NK-92 (cell line): ENCODE results near the gene NTRK3.

Experiments used
- DNase-seq: peaks from one replicate; lab custom pipeline; 2025; ENCODE audit not compliant: unreplicated experiment; lab: John Stamatoyannopoulos, UW

The NTRK3 gene

DNA sequence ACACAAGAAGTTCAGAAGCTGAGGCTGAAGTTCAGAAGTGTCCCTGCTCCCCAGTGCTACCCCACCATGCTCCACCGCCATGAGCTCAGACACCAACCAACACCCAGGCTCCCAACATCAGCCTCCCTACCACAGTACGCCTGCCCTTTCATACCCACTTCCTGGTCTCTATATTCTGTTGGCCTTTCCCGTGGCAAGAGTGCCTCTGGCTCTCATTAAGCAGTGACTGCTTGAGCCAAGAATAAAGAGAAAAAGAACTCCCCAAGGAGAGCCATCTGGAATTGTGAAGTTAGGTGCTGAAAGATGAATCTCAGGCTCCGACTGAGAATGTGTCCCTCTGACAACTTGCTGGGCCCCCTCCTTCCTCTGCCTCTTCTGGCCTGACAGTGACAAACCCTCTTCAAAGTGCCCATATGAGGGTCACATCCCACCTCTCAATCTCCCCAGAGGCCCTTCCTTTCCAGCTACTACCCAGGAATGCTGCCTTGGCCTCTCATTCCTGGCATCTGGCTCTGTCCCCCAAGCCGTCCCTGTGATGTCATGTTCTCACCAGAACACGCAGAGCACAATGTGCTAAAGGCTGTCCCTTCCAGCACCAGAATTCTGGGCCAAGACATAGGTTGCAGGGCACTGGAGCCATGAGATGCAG is 306.8 kb downstream of the NTRK3 start:
- no peak for DNase-seq

DNA sequence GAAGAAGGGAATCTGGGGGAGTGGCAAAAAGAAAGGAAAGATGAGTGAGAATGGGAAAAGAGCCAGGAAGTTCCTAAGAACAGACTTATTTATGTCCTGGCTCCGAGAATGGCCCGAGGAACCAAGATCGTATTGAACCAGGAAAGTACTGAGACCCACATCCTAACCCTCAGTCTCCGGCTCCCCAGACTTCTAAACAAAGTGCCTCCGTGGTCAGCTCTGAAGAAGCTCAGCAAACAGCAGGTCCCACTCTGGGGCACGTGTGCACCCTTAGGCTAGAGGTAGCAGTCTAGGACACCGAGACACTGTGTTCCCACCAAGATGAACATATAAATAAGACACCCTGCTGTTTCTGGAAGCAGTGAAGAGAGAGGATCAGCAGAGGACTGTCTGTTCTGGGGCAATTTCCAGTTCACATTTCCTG is 307.4 kb downstream of the NTRK3 start:
- DNase-seq, result no peak

DNA sequence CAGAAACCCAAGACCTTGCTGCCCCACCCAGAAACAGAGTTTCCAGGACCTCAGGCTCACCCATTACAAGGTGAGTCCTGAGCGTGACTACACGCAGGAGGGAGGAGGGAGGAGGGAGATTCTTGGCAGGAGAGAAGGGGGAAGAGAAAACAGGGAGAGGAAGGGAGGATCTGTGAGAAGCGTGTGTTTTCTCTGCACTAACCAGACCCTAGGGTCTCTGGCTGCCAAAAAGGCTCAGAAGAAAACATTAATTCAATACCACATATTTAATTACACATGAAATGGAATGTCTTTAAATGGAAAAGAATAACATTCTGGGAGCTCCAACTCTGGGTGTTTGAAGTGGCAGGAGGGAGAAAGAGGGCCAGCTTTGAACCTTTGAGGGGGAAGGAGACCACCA is 309.0 kb downstream of the NTRK3 start:
- no peak for DNase-seq

DNA sequence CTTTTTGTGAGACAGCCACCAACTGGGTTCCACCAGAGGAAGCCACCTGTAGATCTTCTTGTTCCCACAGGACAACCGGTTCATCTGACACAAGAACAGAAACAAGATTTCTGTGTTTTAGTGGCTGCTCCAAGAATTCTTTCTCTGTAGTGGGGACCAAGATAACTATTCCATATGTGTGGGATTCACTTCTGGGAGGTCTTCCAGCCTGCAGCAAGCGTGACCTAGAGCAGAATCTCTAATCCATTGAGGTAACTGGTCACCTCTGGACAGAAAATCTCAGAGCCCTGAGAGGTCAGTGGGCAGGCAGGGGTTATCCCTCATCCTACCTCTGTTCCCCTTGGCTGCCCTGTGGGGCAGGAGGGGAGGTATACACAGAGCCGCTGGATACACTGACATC is 311.3 kb downstream of the NTRK3 start:
- DNase-seq, result no peak

DNA sequence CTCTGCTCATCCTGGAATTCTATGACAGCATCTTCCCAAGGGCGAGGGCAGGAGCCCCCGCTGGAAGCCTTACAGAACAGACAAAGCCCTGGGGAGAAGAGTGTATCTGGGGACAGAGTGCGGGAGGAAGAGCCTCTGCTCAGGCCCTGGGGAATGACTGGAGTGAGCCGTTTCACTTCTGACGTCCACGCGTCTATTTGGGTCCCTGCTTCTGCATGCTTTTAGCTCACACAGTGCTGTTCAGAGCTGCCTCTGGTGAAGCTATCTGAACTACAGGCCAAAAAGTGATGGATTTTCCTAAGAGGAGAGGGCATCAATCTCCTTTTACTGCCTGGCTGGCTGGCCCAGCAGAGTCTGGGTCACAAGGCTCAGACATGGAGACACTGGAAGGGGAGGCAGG is 311.8 kb downstream of the NTRK3 start:
- DNase-seq, result no peak

DNA sequence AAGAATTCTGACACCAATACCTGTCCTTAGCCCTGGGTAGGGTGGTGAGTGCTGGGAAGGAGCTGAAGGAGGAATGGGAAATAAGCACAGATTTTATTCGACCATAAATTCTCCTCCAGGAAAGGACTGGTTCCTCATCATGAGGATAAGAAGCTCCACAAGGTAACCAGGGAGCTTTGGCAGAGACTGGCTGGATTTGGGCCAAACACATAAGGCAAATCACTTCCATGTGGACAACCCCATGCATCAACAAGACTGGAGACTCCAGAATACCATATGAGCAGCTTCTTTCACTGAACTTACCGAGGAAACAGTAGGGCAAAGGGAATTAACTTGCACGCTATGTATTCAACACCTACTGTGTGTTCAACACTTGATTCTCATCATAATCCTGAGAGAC is 312.5 kb downstream of the NTRK3 start:
- no peak for DNase-seq

DNA sequence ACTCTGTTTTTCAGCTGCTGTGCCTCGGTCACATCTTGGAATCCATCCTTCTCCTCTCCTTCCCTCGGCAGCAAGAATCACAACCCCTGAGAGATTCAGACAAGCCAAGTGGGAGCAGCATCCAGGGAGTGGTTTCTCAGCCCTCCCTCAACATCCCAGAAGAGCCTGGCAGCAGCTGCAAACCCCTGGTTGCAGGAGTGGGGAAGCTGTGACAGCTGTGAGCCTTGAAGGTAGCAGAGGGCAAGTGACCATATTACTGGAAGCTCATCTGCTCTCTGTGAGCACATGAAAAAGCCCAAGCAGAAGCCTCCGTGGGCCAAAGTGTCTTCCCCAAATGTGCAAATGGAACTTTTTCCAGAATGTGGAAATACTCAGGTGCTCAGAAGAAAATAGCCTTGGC is 312.9 kb downstream of the NTRK3 start:
- DNase-seq, result no peak

DNA sequence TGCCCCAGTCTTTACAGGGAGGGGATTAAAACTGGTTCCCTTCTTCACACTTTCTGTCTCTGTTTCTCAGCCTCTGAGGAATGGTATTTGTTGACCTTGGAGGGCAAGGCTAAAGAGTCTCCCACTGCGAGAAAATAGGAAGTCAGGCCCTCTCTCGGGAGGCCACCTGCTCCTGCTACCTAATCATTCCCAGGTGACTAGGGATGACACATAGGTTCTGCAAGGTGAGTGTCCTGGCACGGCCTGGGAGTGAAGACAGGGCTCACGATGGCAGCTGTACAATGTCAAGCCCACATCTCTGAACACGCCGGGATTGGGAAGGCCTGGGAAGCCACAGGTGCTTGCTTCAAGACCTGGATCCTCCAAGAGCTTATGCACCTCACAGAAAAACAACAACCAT is 314.2 kb downstream of the NTRK3 start:
- no peak for DNase-seq

DNA sequence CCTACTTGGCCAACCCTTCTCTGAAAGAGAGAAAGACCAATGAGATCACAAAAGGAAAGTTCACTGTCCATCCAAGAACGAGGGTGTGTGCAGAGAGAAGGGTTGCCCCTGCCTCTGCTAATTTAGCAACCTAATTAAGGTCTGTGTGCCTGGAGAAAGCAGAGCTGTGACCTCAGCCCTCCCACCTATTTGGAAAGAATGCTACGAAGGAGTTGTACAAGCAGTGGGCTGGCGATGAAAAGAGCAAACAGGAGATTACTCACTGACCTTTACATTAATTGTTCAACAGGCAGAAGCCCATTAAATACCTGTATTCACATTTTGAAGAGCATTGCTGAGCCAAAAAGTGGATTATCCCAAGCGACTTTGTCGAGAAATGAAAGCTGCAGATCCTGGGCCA is 314.9 kb downstream of the NTRK3 start:
- no peak for DNase-seq

DNA sequence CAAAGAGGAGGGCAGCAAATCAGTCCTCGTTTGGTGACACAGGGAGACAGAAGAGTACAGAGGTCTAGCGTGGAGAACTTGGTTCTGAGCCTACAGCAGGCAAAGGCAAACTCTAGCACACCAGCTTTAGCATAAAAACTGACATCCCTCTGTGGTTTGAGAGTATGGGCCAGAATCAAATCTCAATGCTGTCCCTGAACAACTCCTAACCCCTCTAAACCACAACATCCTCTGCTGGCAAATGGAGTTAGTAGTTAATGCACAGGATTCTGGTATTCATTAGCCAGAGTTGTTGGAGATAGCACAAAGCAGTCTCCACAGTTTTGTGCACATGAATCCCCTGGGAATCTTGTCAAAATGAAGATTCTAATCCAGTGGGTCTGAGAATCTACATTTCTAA is 315.8 kb downstream of the NTRK3 start:
- no peak for DNase-seq

DNA sequence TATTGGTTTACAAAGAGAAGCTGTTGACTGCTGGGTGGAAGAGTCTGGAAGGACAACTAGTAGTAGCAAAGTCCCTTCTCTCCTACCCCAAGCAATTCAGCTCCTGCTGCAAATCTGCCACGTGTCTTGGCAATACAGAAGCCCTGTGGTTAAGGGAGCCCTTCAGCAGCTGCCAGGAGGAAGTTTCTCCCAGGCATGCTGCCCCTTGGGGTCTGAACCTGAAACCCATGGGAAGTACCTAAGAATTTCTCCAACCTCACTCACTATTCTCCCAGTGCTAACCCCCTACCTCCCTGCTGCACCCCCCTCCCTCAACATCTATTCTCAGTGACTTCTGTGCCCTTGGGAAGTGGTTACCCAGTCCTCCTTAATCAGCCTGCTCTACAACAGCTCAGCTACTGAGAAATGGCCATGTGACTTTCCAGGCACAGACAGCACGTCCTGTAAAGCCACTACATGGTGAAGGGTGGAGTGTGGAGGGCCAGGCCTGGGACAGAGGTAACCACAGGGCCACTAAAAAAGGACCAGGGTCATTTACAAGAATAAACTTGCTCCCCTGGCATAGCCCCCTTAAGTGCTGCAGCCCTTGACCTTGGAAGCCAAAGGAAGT is 316.6 kb downstream of the NTRK3 start:
- DNase-seq, result no peak

DNA sequence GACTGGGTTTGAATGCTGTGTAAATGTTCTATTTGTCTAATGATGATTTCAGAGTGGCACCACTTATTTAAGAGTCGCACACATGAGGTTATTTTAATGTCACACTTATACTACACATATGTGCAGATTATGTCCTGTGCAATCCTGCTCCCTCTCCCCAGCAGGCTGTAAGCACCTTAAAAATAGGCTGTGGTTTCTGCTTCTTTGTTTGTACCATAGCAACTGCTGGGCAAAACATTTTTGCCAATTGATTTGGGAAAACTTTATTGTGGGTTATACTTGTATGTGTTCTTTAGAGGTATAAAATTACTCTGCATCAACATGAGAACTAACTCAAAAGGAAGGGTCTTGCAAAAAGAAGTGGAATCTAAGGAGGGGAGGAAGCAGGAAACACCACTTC is 318.5 kb downstream of the NTRK3 start:
- no peak for DNase-seq

DNA sequence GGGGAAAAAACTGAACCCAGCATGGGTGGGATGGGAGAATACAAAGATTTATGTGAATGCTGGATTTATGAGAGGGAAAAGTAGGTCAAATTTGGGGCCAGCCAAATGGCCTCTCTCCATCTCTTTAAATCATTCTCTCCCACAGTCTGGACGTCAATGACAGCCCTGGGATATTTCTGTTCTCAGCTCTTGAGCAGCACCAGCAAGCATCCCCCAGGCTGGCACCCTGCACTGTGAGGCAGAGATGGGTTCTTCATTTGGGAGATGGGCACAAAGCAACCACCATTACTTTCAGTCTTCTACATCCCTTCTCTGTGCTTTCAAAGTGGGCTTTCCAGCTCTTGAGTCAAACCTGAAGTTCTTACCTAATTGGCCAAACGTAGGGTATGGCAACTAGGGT is 321.0 kb downstream of the NTRK3 start:
- no peak for DNase-seq

DNA sequence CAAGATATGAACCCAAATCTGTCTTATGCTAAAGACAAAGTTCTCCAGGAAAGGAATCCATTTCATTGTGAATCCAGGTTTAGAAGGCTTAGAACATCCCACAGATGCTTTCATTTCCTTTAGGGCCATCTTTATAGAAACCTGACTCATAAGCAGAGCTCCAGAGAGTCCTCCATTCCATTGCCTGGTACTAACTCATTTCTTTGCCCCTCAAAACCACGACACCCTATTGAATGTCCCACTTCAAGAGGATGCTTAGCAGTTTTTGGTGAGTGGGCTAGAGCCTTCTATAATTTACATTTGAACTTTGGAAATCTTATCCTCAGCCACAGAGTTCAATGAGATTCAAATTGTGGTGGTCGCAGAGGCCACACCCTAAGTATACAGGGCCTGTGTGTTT is 325.0 kb downstream of the NTRK3 start:
- DNase-seq, result no peak

DNA sequence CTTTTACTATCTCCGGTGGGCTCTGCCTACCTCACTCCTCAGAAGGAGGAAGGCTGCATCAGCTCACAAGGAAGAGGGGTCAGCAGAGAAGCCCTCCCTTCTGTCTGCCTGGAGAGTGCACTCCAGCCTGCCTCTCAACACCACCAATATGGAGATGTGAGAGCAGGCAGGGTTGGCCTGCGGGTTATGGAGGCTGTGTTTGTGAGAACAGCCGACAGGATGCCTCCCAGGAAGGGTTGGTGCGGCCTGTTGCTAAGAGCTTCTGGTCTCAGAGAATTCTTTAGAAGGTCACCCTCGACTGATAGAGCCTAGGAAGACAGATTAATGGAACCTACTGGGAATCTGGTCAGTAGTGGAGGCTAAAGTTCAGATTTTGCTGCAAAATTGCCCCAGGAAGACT is 326.1 kb downstream of the NTRK3 start:
- DNase-seq, result no peak

DNA sequence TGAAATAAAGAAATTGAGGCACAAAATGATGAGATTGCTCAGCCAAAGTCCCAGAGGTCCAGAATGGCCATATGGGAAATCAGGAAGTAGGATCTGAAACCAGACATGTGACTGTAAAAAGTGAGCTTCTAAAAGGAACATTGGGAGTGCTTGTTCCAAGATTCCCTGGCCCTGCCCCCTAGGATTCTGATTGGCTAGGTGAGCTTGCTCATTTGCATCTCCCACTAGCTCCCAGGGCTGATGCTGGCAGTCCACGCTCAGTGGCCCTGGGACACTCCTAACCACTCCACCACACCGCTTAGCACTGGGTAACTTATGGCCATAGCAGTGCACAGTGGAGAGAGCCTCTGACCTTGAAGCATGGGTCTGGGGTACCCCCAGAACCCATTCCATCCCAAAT is 326.7 kb downstream of the NTRK3 start:
- DNase-seq, result no peak

DNA sequence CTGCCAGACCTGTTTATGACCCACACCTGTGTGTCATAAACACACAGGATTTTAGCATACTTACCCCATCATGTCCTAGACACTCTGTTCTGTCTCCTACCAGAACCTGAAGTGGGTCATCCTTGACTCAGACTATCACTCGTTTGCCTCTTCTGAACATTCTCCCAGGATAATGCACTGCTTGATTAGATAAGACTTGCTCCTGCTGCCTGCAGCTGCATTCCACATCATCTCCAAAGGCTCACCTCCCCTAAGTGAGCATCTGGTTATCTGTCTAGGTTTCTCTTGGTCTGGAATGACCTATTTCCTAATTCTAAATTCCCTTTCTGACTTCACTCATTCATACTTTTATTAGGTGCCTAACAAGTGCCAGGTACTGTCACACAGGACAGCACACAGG is 332.1 kb downstream of the NTRK3 start:
- DNase-seq, result no peak

DNA sequence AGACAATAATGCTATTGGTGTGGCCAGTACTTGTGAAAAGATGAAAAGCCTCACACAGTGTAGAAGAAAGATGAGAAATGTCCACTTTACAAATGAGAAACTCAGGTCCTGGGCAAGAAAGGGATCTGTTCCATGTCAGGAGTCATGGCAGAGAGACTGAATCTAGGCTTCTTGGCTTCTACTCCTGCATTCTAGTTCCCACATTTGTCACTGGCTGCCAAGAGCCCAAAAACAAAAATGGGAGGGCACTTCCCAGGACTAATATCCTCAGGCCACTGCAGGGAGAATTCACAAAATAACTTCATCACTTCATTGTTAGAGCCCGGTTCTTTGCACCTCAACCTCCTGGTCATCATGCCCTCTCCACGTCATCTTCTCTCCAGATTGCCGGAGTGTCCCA is 337.5 kb downstream of the NTRK3 start:
- DNase-seq, result no peak

DNA sequence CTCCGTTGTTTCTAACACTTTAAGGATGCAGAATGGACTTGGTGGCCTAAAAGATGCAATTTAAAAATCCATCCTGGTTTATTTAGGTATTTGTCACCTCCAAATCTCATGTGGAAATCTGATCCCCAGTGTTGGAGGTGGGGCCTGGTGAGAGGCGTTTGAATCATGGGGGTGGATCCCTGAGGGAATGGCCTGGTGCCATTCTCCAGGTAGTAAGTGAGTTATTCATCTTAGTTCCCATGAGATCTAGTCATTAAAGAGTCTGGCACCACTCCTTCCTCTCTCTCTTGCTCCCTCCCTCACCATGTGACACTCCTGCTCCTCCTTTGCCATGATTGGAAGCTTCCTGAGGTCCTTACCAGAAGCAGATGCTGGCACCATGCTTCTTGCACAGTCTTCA is 339.1 kb downstream of the NTRK3 start:
- no peak for DNase-seq

DNA sequence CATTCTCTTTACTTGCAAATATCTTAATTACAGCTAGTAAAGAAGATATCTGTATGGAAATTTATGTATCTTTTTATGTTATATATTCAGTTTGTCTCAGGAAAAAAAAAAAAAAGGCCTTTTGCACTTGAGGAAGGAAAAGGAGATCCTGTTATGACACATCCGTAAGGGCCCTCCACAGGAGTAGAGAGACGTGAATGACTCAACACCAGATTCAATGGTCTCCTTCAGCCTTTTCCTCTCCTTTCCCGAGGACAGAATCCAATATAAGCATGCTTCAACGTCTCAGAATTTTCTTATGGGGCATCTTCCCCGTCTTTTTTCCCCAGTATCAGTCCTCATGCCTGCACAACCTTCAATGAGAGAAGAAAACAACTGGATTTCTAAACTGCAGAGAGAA is 340.3 kb downstream of the NTRK3 start:
- DNase-seq, result no peak

DNA sequence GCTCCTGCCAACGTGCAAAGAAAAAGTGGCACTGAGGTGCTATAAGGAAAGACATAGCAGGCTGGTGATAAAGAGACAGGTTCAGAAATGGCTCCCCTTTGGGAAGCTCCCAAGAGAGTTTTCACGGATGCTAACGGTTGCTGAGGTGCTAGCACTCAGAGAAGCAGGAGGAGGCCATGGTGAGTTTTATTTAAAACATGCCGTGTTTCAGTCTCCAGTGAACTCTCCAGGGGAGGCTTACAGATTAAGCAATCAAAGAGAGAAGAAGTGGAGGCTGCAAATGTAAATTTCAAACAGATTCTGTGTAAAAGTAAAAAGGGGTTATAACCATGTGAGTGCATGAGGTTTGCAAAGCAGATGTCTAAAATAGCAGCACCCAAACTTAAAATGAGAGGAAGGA is 346.2 kb downstream of the NTRK3 start:
- no peak for DNase-seq

DNA sequence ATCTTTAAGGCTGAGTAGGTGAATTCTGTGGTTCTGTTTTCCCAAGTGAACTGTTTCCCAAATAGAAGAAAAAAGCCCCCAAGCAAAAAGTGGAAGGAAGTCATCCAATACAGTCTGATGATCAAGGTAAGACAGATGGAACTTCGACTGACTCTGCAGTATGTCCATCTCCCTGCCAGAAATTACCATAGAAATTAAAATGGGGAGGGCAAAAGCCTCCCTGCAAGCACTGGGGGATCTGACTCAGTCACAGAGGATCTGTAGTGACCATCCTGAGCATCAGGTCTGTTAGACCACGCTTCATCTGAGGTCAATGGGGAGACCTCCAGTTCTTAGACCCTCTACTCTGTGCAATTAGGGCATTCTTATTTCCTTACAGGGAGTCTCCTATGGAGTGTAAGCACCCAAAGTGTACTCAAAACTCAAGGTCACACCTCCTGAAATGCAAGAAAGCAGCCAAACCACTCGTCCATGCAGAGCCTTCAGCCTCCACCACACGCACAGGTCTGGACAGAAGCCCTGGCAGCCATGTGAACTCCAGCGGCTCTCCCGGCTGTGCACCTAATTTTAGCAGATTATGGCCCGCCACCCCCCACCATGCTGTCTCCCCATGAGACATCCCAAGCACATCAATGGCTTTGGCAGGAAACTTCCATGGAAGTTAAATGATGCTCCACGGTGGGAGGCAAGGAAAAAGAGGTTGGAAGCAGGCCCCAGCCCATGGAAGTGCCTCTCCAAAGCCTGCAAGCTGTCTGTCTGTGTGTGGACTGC is 348.7 kb downstream of the NTRK3 start:
- no peak for DNase-seq

DNA sequence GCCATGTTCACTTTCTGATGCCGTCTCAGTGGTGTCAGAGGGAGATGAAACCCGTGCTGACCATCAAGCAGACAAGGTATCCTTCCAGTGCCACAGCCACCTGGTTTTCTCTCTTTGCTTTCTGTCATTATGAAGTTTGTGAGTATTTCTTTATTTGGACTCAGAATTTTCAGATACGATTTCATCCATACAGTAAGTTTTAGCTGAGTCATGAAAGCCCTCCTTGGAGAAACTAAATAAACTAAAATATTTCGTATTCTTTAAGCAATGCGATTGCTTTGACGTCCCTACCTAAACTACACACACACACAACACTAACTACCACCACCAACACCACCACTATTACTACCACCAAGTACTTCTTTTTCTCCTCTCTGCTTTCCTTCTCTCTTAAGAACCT is 350.1 kb downstream of the NTRK3 start:
- no peak for DNase-seq
